Loucy (cell line): ENCODE results near the gene DHX32.

Experiments used
- H2AFZ ChIP-seq: fragments of 200-600 bp; sonication (generic); 2 replicates; pipeline ENCODE4 v1.6.0; 2016; ENCODE audit warnings: antibody characterized with exemption, mild to moderate bottlenecking, low read length, moderate library complexity
- H3F3A ChIP-seq: fragments of 200-600 bp; 2 replicates; pipeline ENCODE4 v1.6.0; 2016; ENCODE audit warnings: antibody characterized with exemption, low read depth, mild to moderate bottlenecking
- H3K27me3 ChIP-seq: fragments of 200-600 bp; sonication (generic); 2 replicates; pipeline ENCODE4 v1.6.1; 2014; ENCODE audit warnings: low read length, mild to moderate bottlenecking; ENCODE audit not compliant: insufficient read depth, poor library complexity, severe bottlenecking
- H3K36me3 ChIP-seq: fragments of 200-600 bp; sonication (generic); 2 replicates; pipeline ENCODE4 v1.6.1; 2016; ENCODE audit warnings: low read length; ENCODE audit not compliant: insufficient read depth
- H3K4me1 ChIP-seq: fragments of 200-600 bp; sonication (generic); 2 replicates; pipeline ENCODE4 v1.5.1; 2014; ENCODE audit warnings: low read length, mild to moderate bottlenecking; ENCODE audit not compliant: insufficient read depth, poor library complexity, severe bottlenecking
- H3K4me2 ChIP-seq: fragments of 200-600 bp; sonication (generic); 2 replicates; pipeline ENCODE4 v1.6.0; 2014; ENCODE audit warnings: antibody characterized with exemption, low read length, low read depth, mild to moderate bottlenecking; ENCODE audit not compliant: poor library complexity, severe bottlenecking
- H3K4me3 ChIP-seq: fragments of 200-600 bp; sonication (generic); 2 replicates; pipeline ENCODE4 v1.5.1; 2014; ENCODE audit warnings: low read length, mild to moderate bottlenecking, mixed read lengths; ENCODE audit not compliant: poor library complexity, severe bottlenecking
- H3K79me2 ChIP-seq: fragments of 200-600 bp; sonication (generic); 2 replicates; pipeline ENCODE4 v1.6.1; 2014; ENCODE audit warnings: low read length; ENCODE audit not compliant: insufficient read depth
- H3K9ac ChIP-seq: fragments of 200-600 bp; sonication (generic); 2 replicates; pipeline ENCODE4 v1.6.0; 2014; ENCODE audit warnings: mild to moderate bottlenecking, low read depth, low read length, moderate library complexity; ENCODE audit not compliant: poor library complexity, severe bottlenecking
- H3K9me2 ChIP-seq: fragments of 200-600 bp; sonication (generic); replicated peaks from 2 replicates; pipeline ENCODE4 v1.6.1; 2016; ENCODE audit warnings: low read depth, low read length, mixed read lengths
- H3K9me3 ChIP-seq: fragments of 200-600 bp; sonication (generic); 2 replicates; pipeline ENCODE4 v1.6.1; 2014; ENCODE audit warnings: mild to moderate bottlenecking, antibody characterized with exemption, low read length, low read depth; ENCODE audit not compliant: insufficient read depth
- H4K20me1 ChIP-seq: fragments of 200-600 bp; sonication (generic); 2 replicates; pipeline ENCODE4 v1.6.0; 2014; ENCODE audit warnings: antibody characterized with exemption, low read length, mild to moderate bottlenecking; ENCODE audit not compliant: insufficient read depth, poor library complexity, severe bottlenecking
- CTCF ChIP-seq: fragments of 200-600 bp; sonication (generic); conservative IDR thresholded peaks from 2 replicates; pipeline ENCODE4 v1.5.1; 2014; ENCODE audit warnings: mild to moderate bottlenecking, antibody characterized with exemption, low read length
- EZH2phosphoT487 ChIP-seq: fragments of 200-600 bp; IDR thresholded peaks from 2 replicates; pipeline ENCODE4 v1.6.1; 2018; ENCODE audit warnings: antibody characterized with exemption, mild to moderate bottlenecking, moderate library complexity, borderline replicate concordance

Gene DHX32

GRCh38 chr10:125811251-125811650 lies 69.8 kb downstream of the DHX32 start:
- TF ChIP-seq CTCF (no peak), EZH2phosphoT487 (no peak)
- Histone ChIP-seq H3F3A (no peaks in the 10 kb centered on the region), H3K79me2 (no peaks in the 10 kb centered on the region), H2AFZ (no peak overlapping the region), H3K4me2 (no peak overlapping the region), H3K4me1 (no peaks in the 10 kb centered on the region), H4K20me1 (no peaks in the 10 kb centered on the region), H3K36me3 (no peaks in the 10 kb centered on the region), H3K9me3 (no peaks in the 10 kb centered on the region), H3K4me3 (no peak overlapping the region), H3K9ac (no peak overlapping the region), H3K27me3 (no peaks in the 10 kb centered on the region), H3K9me2 (no peaks in the 10 kb centered on the region)

- Histone ChIP-seq H3K4me3 (no peak overlapping the region), H3K9me3 (no peaks in the 10 kb centered on the region), H2AFZ (no peak overlapping the region), H3F3A (no peaks in the 10 kb centered on the region), H3K36me3 (no peaks in the 10 kb centered on the region), H4K20me1 (no peaks in the 10 kb centered on the region), H3K4me2 (no peak overlapping the region), H3K79me2 (no peaks in the 10 kb centered on the region), H3K4me1 (no peaks in the 10 kb centered on the region), H3K9ac (no peak overlapping the region), H3K27me3 (no peaks in the 10 kb centered on the region), H3K9me2 (no peaks in the 10 kb centered on the region)
- TF ChIP-seq EZH2phosphoT487 (no peak), CTCF (no peak)
Measured at GRCh38 chr10:125808047-125808446, 73.0 kb downstream of the DHX32 start.

- Histone ChIP-seq H3K4me2 (no peak overlapping the region), H3F3A (no peaks in the 10 kb centered on the region), H3K79me2 (no peaks in the 10 kb centered on the region), H3K9me3 (no peaks in the 10 kb centered on the region), H3K36me3 (no peaks in the 10 kb centered on the region), H3K4me3 (no peak overlapping the region), H3K27me3 (no peaks in the 10 kb centered on the region), H3K9ac (no peak overlapping the region), H4K20me1 (no peaks in the 10 kb centered on the region), H3K4me1 (no peaks in the 10 kb centered on the region), H2AFZ (no peak overlapping the region), H3K9me2 (no peaks in the 10 kb centered on the region)
- TF ChIP-seq CTCF (no peak), EZH2phosphoT487 (no peak)
Measured at GRCh38 chr10:125802739-125803138, 78.4 kb downstream of the DHX32 start.
